GM18498 (cell line): ENCODE measurements around the gene TACC3.

Experiments used
- ATAC-seq: cut with Tn5 transposase; IDR thresholded peaks from one replicate; pipeline ENCODE4 v1.9.1; 2021; ENCODE audit warnings: mild to moderate bottlenecking, moderate library complexity; ENCODE audit not compliant: unreplicated experiment

Gene TACC3

GRCh38 chr4:1721003-1721665 lies at the start of gene TACC3, which contains the start of gene TMEM129:
TACC3 (plus strand) TSS chr4:1721521; CDS start chr4:1723422, 1,901 bp downstream.
TMEM129 (minus strand) TSS chr4:1721323; CDS start chr4:1720837, 486 bp downstream.
- ATAC-seq: peak; percentile 74

DNA sequence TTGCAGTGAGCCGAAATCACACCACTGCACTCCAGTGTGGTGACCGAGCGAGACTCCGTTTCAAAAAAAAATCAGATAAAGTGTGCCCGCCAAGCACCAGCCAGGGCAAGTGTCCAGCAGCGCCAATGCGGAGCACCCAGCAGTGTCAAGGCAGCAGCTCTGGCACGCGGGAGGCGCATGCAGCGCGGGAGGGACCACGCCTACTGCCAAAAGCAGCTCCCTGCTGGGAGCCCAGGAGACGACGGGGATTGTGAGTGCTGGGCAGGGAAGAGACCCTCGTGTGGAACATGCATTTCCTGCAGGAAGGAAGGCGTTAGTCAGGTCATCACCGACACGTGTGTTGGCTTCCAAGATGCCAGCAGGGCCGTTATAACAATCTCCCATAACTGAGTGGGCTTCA lies 47.6 kb upstream of the TACC3 start:
- no peak for ATAC-seq

DNA sequence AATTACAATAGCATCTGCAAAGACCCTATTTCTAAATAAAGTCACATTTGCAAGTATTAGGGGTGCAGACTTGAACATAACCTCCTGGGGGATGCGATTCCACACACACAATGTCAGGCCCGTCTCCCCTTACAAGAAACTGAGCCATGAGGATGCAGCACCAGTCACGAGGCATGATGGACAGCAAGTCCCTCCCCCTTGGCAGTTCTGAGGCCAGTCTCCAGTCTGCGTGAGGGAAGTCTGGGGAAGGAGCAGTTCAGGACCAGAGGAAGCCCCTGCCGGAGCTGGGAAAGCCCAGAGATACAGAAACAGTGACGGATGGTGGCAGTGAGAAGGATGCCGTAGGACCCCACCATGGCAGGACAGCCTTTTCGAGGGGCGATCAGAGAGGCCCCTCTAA lies 46.6 kb upstream of the TACC3 start:
- ATAC-seq: no peak

DNA sequence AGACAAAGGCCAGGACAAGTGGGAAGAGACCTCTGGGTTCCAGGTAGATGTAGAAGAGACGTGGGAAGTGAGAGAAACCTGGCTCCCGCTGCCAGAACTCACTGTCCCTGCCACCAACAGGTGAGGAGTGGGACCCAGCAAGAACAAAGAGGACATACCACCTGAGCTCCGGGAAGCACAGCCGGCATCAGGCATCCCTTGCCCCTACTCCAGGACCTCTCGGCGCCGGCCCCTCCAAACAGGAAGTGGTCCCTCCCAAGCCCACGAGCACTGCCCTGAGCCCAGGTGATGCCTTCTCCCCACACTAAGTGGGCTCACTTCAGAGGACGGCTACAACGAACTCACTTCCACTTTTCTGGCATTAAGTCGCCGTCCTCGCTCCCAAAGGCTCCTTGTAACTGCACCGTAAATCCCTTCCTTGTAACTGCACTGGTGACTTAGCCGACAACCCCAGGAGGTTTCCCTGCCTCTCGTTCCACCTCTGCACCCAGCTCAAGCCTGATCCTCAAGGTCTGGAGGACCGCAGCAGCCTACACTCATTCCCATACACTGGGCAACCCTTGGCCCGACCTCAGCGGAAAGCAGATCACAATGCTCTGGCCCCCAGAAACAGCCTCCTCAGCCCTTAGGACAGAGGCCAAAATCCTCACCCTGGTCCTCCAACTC lies 46.1 kb upstream of the TACC3 start:
- ATAC-seq: no peak

- ATAC-seq: no peak
These were observed 45.6 kb upstream of the TACC3 start for GRCh38 chr4:1675802-1676137.

DNA sequence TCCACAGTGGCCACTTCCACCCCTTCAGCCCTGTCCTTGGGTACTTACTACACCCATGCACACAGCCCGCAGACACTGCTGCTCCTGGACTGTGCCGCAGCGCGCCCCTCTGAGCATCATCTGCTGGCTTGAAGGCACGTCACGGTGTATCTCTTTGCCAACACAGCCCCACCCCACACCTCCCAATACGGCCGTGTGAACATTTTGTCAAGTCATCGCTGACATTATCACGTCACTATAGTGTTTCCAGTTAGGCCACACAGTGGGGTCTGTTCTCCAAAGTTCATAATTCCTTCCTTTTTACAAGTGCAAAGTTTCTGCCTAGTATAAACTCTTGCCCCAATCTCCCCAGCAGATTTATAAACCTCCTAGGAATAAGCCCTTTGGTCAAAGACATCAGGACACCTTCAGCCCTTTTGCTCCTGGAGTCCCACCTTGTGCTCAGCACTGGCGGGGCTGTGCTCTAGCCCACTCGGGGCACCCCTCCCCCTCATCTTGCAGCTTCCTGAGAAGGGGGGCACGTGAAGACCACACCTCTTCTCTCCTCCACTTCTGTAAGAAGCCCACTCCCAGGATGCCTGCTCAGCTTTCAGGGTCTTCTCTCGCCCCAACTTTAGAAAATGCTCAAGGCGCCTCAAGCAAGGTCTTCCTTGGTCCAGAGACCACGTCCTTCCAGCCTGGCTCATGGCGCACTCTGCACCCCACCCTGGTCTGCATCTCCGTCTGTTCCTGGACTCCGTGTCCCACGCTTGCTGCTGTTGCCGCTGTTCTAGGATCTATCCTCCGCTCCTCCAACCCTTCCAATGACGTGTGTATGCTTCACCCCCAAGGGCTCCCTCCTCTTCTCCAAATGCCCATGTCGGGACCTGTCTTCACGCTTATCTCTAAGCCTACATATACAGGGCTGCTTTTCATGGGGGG lies 44.5 kb upstream of the TACC3 start:
- ATAC-seq: no peak

GRCh38 chr4:1678244-1678643 lies 43.1 kb upstream of the TACC3 start:
- no peak for ATAC-seq

- no peak for ATAC-seq
These were observed 38.5 kb upstream of the TACC3 start for GRCh38 chr4:1682860-1683259.

DNA sequence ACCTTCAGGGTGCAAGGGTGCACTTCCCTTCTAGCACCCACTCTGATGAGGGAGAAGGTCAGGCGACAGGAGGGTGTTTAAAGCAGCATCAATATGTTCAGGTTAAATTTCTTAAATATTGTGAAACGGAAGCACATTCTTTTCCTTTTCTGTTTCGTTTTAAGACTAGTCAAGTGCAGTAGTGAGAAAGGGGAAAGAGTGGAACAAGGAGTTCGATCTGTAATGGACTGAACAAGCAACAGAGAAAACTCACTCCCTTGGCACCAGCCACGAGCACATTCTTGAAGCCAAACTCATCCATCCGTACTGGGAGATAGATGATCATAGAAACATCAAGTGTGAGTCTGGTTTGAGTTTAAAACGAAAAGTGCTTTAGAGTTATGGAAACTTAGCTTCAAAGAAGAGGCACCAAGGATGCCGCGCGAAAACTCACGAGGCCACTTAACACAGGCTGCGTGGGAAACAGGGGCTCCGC lies 38.0 kb upstream of the TACC3 start:
- no peak for ATAC-seq

GRCh38 chr4:1683736-1684505 lies 37.4 kb upstream of the TACC3 start, which contains the start of gene FAM53A:
FAM53A (minus strand) TSS chr4:1684313; CDS start chr4:1668741, 15,572 bp downstream.
- ATAC-seq: peak; percentile 89

GRCh38 chr4:1684506-1685234 lies 36.7 kb upstream of the TACC3 start:
- no peak for ATAC-seq

- no peak for ATAC-seq
These were observed 35.8 kb upstream of the TACC3 start for GRCh38 chr4:1685235-1686150.

DNA sequence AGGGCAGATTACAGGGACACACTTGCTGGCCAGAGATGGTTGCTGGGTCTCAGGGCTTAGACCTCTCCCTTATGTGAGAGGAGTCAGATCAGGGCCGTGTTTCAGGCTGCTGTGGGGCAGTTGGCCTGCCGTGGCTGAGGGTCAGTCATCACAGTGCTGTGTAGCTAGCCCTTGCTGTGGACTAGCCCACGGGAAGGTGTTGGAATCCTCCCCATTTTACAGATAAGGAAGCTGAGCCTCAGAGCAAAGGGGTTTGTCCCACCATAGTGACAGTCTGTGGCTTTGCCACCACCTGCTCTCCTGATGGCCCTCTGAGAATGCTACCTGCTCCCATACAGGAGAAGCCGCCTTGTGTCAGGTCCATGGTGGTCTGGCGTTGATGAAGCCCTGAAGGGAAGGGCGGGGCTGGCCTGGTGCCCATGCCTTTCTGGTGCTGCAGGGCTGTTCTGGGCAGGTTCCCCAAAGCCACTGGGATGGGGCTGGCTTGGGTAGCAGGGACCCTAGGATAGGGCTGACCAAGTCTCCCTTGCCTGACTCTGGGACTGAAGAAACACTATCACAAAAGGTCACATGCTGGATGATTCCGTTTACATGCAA lies 34.8 kb upstream of the TACC3 start:
- no peak for ATAC-seq

DNA sequence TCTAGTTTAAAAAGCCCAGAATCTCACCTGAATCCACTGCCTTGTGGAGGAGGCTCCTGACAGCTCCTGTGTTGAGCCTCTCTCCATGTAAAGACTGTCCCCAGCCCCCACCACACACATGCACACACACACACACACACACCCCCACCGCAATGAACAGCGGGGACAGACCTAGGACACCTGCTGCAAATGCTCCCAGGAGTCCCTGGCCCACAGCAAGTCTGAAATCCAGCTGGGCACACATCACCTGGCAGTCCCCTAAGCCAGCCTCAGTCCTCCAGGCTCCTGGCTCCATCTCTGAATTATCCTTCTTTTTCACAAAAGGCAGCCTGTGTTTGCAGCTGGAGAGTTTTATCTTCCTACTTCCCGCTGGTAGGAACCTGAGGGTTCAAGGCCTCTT lies 30.6 kb upstream of the TACC3 start:
- no peak for ATAC-seq

DNA sequence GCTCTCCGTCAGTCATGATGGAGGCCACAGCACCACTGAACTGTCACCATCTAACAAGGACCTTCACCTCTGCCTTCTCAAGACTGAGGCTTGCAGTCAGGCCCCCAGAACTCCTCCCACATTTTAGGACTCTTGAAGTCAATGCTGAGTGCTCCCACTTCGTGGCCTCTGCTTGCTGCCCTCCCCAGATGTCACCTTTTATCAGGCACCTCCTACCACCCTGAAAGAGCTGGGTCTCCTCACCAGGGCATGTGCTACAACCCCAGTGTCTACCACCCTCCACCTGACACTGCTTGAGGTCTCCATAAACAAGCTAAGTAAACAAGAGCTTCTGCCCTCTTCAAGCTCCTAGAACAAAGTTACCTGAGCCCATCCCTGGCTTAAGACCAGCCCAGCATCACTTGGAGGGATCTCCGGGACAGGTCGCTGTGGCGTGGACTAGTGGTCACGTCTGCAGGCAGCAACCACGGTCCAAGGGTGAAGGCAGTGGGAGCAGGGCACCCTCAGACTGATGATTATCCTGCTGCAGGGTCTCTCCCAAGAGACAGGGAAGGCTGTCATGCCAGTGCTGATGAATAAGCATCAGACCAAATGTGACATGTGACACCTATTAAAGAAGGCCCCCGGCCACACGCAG lies 29.5 kb upstream of the TACC3 start:
- no peak for ATAC-seq

GRCh38 chr4:1693131-1693896 lies 28.0 kb upstream of the TACC3 start:
- peak; percentile 74 for ATAC-seq

- ATAC-seq: no peak
These were observed 25.4 kb upstream of the TACC3 start for GRCh38 chr4:1695913-1696312.
